Measurements from ENCODE around the gene TCHHL1. TPM values are rescaled to one million over a fixed set of nuclear protein-coding genes. Genes with fewer than 3 reads are reported as not detected.

The TCHHL1 gene
- total RNA-seq (not detected), total RNA-seq (0 reads per million in 29 experiments)
- total RNA-seq (2013) = not detected

DNA sequence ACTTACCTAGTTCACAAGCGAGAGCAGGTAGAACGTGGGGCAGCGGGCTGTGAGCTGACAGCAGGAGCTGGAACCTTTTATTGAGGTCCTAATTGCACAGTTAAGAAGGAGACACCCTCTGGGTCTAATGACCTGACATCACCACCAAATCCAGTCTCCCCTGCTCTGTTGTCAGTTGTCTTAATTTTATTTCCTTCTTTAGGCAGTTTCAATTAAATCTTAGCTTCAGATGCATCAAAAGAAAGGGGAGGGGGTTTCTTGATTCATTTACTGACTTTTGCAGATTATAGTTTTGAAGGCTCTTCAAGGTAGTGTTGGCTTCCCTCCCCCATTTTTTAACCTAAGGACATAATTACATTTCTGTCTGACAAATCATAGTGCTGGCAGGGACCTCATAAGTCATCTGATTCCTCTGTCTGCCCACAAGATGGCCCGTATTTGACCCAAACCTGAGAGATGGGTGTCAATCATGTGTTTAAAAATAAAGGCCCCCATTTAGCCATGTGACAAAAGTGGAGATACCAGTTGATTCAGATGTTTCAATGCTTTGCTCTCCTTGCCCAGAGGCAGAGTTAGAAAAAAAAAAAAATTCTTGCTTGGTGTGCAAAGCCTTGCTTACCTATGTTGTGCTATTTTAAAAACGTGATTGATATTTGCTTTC, at the start of gene TCHHL1:
TSS of gene TCHHL1 (minus strand) at position 51 of the 661 bp plus-strand sequence. CDS start 921 bp downstream, outside the sequence.
- Histone ChIP-seq H3K27me3 (replicated peaks in 1 of 2; ENCODE audit: control insufficient read depth in 2 of 2, extremely low read depth in 1 of 2, insufficient read depth in 2 of 2, low read length in 1 of 2) (peaks cover 3 to 6% of the 10 kb centered on the region in 2 experiments), H3K4me1 (ENCODE audit: control insufficient read depth in 1 of 2, extremely low read depth in 1 of 2, insufficient read depth in 2 of 2, low read length in 2 of 2) (no peaks in the 10 kb centered on the region), H3K9me3 (peaks cover 2% of the 10 kb centered on the region), H3K4me3 (ENCODE audit: control insufficient read depth in 1 of 2, extremely low read depth in 1 of 2, low read length in 1 of 2) (no peak within 1 kb of the TSS), H3K36me3 (ENCODE audit: control insufficient read depth in 2 of 2, extremely low read depth in 1 of 2, insufficient read depth in 1 of 2, low read length in 1 of 2) (no peaks in the 10 kb centered on the region), H3K27ac (ENCODE audit: low read length) (no peak within 1 kb of the TSS)
- Mint-ChIP-seq H3K27me3 (peaks cover 32 to 42% of the 10 kb centered on the region in 2 donors), H3K4me1 (no peaks in the 10 kb centered on the region), H3K4me3 (no peak within 1 kb of the TSS), H3K9me3 (peaks cover 8 to 25% (median 14%) of the 10 kb centered on the region in 3 donors), H3K27ac (no peak within 1 kb of the TSS), H3K36me3 (peaks cover 4% of the 10 kb centered on the region)
- DNase-seq = no peak
- WGBS (ENCODE audit: insufficient coverage) = 95% methylated on average over 3 of the region's 5 CpGs
- POLR2A ChIA-PET = no interaction called here
- CTCF ChIA-PET = no interaction called here
- ATAC-seq (replicated peaks in 1 of 4) = no peak

DNA sequence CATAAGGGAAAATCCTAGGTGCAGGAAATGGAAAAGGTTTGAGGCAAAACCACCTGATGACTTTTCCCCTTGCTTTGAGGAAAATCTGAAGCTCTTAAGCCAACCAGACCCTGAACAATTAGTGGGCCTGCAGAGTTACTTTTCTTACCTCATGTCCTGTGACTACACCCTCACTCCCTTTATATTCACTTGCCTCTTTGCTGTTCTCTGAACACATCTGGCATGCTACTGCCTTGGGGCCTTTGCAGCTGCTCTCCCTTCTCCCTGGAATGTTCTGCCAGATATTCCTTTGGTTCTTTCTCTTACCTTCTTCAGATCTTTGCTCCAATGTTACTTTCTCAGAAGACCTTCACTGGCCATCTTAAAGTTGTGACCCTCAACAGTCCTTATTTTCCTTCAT, 48.4 kb upstream of the TCHHL1 start:
- H3K4me3 Mint-ChIP-seq = no peak overlapping the region
- H3K4me3 ChIP-seq (ENCODE audit: control insufficient read depth in 1 of 2, extremely low read depth in 1 of 2, low read length in 1 of 2) = no peak overlapping the region
- H3K27ac ChIP-seq (ENCODE audit: low read length) = no peak overlapping the region
- H3K9me3 ChIP-seq = peaks cover 2% of the 10 kb centered on the region
- no peak for DNase-seq
- H3K4me1 ChIP-seq (ENCODE audit: control insufficient read depth in 1 of 2, extremely low read depth in 1 of 2, insufficient read depth in 2 of 2, low read length in 2 of 2) = no peaks in the 10 kb centered on the region
- POLR2A ChIA-PET = interaction anchor here in 1 of 2 donors (0.6 kb wide), 1 partner anchor 13 kb away, joined by 3 read pairs; no protein-coding TSS in a partner anchor
- CTCF ChIA-PET = no interaction called here
- peaks cover 23 to 28% of the 10 kb centered on the region in 2 donors for H3K27me3 Mint-ChIP-seq
- no peaks in the 10 kb centered on the region for H3K4me1 Mint-ChIP-seq
- ATAC-seq (replicated peaks in 1 of 4) = no peak
- H3K9me3 Mint-ChIP-seq = peaks cover 4 to 13% (median 10%) of the 10 kb centered on the region in 3 donors
- peaks cover 2 to 5% of the 10 kb centered on the region in 2 experiments for H3K27me3 ChIP-seq (replicated peaks in 1 of 2; ENCODE audit: control insufficient read depth in 2 of 2, extremely low read depth in 1 of 2, insufficient read depth in 2 of 2, low read length in 1 of 2)
- no peaks in the 10 kb centered on the region for H3K36me3 ChIP-seq (ENCODE audit: control insufficient read depth in 2 of 2, extremely low read depth in 1 of 2, insufficient read depth in 1 of 2, low read length in 1 of 2)
- H3K36me3 Mint-ChIP-seq = no peaks in the 10 kb centered on the region
- no peak overlapping the region for H3K27ac Mint-ChIP-seq

DNA sequence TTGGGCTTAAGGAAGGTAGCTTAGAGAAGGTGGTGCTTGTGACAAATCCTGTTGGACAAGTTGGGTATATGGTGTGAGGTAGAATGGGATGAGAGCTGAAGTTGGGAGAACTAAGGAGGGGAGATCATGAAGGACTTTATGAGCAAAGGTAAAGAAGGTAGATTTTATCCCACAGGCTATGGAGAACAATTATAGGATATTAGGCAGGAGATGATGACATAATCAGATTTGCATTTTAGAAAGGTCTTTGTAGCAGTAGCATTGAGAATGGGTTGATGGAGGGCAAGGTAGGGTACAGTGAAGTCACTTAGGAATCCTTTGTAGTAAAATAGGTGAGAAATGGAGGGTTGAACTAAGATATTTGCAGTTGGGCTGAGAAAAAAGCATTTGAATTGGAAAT, 41.3 kb upstream of the TCHHL1 start:
- no peak overlapping the region for H3K4me3 ChIP-seq (ENCODE audit: control insufficient read depth in 1 of 2, extremely low read depth in 1 of 2, low read length in 1 of 2)
- no peaks in the 10 kb centered on the region for H3K4me1 Mint-ChIP-seq
- POLR2A ChIA-PET = interaction anchor here in 1 of 2 donors (0.5 kb wide), 1 partner anchor 16 kb away, joined by 3 read pairs; no protein-coding TSS in a partner anchor
- H3K4me1 ChIP-seq (ENCODE audit: control insufficient read depth in 1 of 2, extremely low read depth in 1 of 2, insufficient read depth in 2 of 2, low read length in 2 of 2) = no peaks in the 10 kb centered on the region
- no peak overlapping the region for H3K4me3 Mint-ChIP-seq
- ATAC-seq (replicated peaks in 1 of 4) (no peak), DNase-seq (no peak)
- peaks cover 8 to 13% of the 10 kb centered on the region in 2 experiments for H3K27me3 ChIP-seq (replicated peaks in 1 of 2; ENCODE audit: control insufficient read depth in 2 of 2, extremely low read depth in 1 of 2, insufficient read depth in 2 of 2, low read length in 1 of 2)
- CTCF ChIA-PET = no interaction called here
- H3K27ac Mint-ChIP-seq = no peak overlapping the region
- no peak overlapping the region for H3K27ac ChIP-seq (ENCODE audit: low read length)
- peaks cover 2% of the 10 kb centered on the region for H3K9me3 ChIP-seq
- H3K9me3 Mint-ChIP-seq = peaks cover 4 to 13% (median 10%) of the 10 kb centered on the region in 3 donors
- H3K36me3 ChIP-seq (ENCODE audit: control insufficient read depth in 2 of 2, extremely low read depth in 1 of 2, insufficient read depth in 1 of 2, low read length in 1 of 2) = no peaks in the 10 kb centered on the region
- peaks cover 49 to 60% of the 10 kb centered on the region in 2 donors for H3K27me3 Mint-ChIP-seq
- H3K36me3 Mint-ChIP-seq = no peaks in the 10 kb centered on the region

DNA sequence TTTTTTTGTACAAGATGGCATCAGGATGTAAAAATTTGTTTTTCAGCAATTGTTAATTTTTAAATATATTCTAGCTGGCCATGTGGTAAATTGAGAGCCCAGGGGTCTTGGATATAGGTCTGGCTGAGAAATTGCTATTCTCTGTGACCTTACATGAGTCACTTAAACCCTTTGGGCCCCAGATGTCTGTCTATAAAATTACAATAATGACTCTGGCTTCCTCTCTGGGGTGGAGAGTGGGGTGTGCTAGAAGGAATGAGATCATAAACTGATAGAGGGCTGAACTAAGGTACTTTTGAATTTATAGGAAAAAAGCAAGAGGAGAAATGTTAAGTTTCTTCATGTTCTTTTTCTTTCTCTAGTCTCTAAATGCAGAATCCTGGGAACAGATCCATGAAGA, 38.8 kb upstream of the TCHHL1 start:
- no peak overlapping the region for H3K4me3 Mint-ChIP-seq
- H3K36me3 Mint-ChIP-seq = no peaks in the 10 kb centered on the region
- peaks cover 52 to 69% of the 10 kb centered on the region in 2 donors for H3K27me3 Mint-ChIP-seq
- no peak overlapping the region for H3K27ac ChIP-seq (ENCODE audit: low read length)
- peaks cover 11 to 24% of the 10 kb centered on the region in 2 experiments for H3K27me3 ChIP-seq (replicated peaks in 1 of 2; ENCODE audit: control insufficient read depth in 2 of 2, extremely low read depth in 1 of 2, insufficient read depth in 2 of 2, low read length in 1 of 2)
- H3K4me1 Mint-ChIP-seq = no peaks in the 10 kb centered on the region
- POLR2A ChIA-PET = no interaction called here
- no peak overlapping the region for H3K27ac Mint-ChIP-seq
- no peak overlapping the region for H3K4me3 ChIP-seq (ENCODE audit: control insufficient read depth in 1 of 2, extremely low read depth in 1 of 2, low read length in 1 of 2)
- no peak for DNase-seq
- peaks cover 2% of the 10 kb centered on the region for H3K9me3 ChIP-seq
- CTCF ChIA-PET = no interaction called here
- H3K36me3 ChIP-seq (ENCODE audit: control insufficient read depth in 2 of 2, extremely low read depth in 1 of 2, insufficient read depth in 1 of 2, low read length in 1 of 2) = no peaks in the 10 kb centered on the region
- peaks cover 0 to 5% (median 3%) of the 10 kb centered on the region in 3 donors for H3K9me3 Mint-ChIP-seq
- no peak for ATAC-seq (replicated peaks in 1 of 4)
- no peaks in the 10 kb centered on the region for H3K4me1 ChIP-seq (ENCODE audit: control insufficient read depth in 1 of 2, extremely low read depth in 1 of 2, insufficient read depth in 2 of 2, low read length in 2 of 2)

DNA sequence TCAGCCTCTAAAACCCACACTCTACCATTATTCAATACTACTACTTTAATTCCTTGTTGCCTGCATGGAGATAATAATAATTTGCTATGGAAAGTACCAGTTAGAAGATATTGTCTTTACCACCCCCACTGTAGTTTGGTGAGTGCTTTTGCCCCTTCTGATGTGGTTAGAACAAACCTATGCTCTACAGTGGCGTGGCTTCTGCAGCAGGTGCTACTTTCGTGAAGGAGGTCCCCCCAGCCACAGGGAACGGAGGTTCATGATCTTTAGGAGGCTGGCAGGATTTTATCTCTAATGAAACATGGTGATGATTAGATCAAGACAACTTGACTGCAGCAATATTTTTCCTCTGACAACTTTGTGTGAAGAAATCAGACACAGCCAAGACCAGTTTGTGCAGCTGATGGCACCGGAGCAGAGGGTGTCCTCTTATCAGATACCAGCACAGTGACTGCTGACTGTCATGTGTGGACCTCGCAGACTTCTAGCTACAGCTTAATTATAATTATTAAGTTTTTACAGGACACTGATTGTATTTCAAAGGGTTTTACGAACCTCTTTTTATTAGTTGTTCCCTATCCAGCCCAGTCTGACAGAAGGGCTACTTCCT, 37.1 kb upstream of the TCHHL1 start:
- Mint-ChIP-seq H3K36me3 (no peaks in the 10 kb centered on the region), H3K4me3 (no peak overlapping the region), H3K27me3 (peaks cover 55 to 70% of the 10 kb centered on the region in 2 donors), H3K9me3 (no peaks in the 10 kb centered on the region), H3K27ac (no peak overlapping the region), H3K4me1 (no peaks in the 10 kb centered on the region)
- WGBS (ENCODE audit: insufficient coverage) = 40% methylated on average over 2 of the region's 6 CpGs
- no peak for DNase-seq
- peaks cover 8 to 18% of the 10 kb centered on the region in 2 experiments for H3K27me3 ChIP-seq (replicated peaks in 1 of 2; ENCODE audit: control insufficient read depth in 2 of 2, extremely low read depth in 1 of 2, insufficient read depth in 2 of 2, low read length in 1 of 2)
- H3K9me3 ChIP-seq = peaks cover 2% of the 10 kb centered on the region
- H3K36me3 ChIP-seq (ENCODE audit: control insufficient read depth in 2 of 2, extremely low read depth in 1 of 2, insufficient read depth in 1 of 2, low read length in 1 of 2) = no peaks in the 10 kb centered on the region
- CTCF ChIA-PET = interaction anchor here in 1 of 2 donors (0.6 kb wide), 1 partner anchor 74 kb away, joined by 3 read pairs; no protein-coding TSS in a partner anchor
- POLR2A ChIA-PET = no interaction called here
- H3K4me3 ChIP-seq (ENCODE audit: control insufficient read depth in 1 of 2, extremely low read depth in 1 of 2, low read length in 1 of 2) = no peak overlapping the region
- no peak overlapping the region for H3K27ac ChIP-seq (ENCODE audit: low read length)
- ATAC-seq (replicated peaks in 1 of 4) = no peak
- H3K4me1 ChIP-seq (ENCODE audit: control insufficient read depth in 1 of 2, extremely low read depth in 1 of 2, insufficient read depth in 2 of 2, low read length in 2 of 2) = no peaks in the 10 kb centered on the region

DNA sequence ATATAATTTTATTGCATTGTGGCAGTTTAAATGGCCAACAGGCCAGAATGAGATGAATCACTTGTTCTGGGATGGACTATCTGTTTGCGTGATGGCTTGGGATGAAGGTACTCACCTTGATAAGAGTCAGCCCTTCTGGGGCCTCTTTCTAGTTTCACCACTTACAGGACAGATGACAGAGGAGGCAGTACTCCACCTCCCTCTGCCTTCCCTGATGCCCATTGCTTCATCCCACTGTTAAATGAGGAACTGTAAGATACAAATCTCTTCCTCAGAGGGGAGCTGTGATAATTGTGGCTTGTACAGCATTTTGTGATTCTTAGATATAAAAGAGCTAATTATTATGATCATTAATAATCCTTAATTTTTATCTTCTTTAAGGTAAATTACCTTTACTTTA, 30.1 kb upstream of the TCHHL1 start:
- ChIA-PET POLR2A (no interaction called here), CTCF (no interaction called here)
- no peaks in the 10 kb centered on the region for H3K36me3 Mint-ChIP-seq
- Histone ChIP-seq H3K4me1 (ENCODE audit: control insufficient read depth in 1 of 2, extremely low read depth in 1 of 2, insufficient read depth in 2 of 2, low read length in 2 of 2) (no peaks in the 10 kb centered on the region), H3K4me3 (ENCODE audit: control insufficient read depth in 1 of 2, extremely low read depth in 1 of 2, low read length in 1 of 2) (no peak overlapping the region), H3K27ac (ENCODE audit: low read length) (no peak overlapping the region), H3K36me3 (ENCODE audit: control insufficient read depth in 2 of 2, extremely low read depth in 1 of 2, insufficient read depth in 1 of 2, low read length in 1 of 2) (no peaks in the 10 kb centered on the region), H3K9me3 (no peaks in the 10 kb centered on the region), H3K27me3 (replicated peaks in 1 of 2; ENCODE audit: control insufficient read depth in 2 of 2, extremely low read depth in 1 of 2, insufficient read depth in 2 of 2, low read length in 1 of 2) (peaks cover 10 to 11% of the 10 kb centered on the region in 2 experiments)
- no peak overlapping the region for H3K27ac Mint-ChIP-seq
- no peak for DNase-seq
- no CpG with 5 or more reads among the region's 1 CpG for WGBS (ENCODE audit: insufficient coverage)
- peaks cover 41% of the 10 kb centered on the region in 2 donors for H3K27me3 Mint-ChIP-seq
- H3K9me3 Mint-ChIP-seq = no peaks in the 10 kb centered on the region
- no peaks in the 10 kb centered on the region for H3K4me1 Mint-ChIP-seq
- no peak for ATAC-seq (replicated peaks in 1 of 4)
- H3K4me3 Mint-ChIP-seq = no peak overlapping the region
